LNCAP (cell line): ENCODE data around the gene DGKQ.

ENCODE experiments used
- TF ChIP-seq, protein P1 (sequence below): fragments of 450-650 bp; IDR thresholded peaks from 2 replicates; pipeline ENCODE4 v1.5.1; 2017; ENCODE audit warnings: mild to moderate bottlenecking

The DGKQ gene

DNA sequence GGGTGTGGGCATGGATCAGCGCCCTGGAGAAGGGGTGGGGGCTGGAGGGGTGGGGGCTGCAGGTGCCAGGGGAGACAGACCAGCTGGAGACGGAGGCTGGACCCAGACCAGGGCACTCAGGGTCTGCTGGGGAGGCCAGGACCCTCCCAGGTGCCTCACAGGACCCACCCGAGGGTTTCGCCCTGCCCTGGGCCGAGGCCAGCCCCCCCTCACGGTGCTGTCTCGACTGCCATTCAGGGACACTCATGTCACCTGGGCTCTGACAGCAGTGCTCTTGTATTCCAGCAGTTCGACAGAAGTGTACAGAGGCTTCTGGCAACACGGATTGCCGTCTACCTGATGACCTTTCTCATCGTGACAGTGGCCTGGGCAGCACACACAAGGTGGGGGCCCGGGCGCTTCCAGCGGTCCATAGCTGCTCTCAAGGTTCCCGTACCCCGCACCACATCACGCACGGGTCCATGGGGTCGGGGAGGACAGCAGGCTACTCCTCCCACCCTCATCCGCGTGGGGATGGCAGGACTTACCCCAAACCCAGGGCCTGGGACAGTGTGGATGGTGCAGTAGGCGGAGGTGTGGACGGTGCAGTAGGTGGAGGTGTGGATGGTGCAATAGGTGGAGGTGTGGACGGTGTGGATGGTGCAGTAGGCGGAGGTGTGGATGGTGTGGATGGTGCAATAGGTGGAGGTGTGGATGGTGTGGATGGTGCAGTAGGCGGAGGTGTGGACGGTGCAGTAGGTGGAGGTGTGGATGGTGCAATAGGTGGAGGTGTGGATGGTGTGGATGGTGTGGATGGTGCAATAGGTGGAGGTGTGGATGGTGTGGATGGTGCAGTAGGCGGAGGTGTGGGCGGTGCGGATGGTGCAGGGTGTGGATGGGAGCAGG lies 23.0 kb downstream of the DGKQ start:
- TF ChIP-seq, protein P1, sequence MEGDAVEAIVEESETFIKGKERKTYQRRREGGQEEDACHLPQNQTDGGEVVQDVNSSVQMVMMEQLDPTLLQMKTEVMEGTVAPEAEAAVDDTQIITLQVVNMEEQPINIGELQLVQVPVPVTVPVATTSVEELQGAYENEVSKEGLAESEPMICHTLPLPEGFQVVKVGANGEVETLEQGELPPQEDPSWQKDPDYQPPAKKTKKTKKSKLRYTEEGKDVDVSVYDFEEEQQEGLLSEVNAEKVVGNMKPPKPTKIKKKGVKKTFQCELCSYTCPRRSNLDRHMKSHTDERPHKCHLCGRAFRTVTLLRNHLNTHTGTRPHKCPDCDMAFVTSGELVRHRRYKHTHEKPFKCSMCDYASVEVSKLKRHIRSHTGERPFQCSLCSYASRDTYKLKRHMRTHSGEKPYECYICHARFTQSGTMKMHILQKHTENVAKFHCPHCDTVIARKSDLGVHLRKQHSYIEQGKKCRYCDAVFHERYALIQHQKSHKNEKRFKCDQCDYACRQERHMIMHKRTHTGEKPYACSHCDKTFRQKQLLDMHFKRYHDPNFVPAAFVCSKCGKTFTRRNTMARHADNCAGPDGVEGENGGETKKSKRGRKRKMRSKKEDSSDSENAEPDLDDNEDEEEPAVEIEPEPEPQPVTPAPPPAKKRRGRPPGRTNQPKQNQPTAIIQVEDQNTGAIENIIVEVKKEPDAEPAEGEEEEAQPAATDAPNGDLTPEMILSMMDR: no peak

DNA sequence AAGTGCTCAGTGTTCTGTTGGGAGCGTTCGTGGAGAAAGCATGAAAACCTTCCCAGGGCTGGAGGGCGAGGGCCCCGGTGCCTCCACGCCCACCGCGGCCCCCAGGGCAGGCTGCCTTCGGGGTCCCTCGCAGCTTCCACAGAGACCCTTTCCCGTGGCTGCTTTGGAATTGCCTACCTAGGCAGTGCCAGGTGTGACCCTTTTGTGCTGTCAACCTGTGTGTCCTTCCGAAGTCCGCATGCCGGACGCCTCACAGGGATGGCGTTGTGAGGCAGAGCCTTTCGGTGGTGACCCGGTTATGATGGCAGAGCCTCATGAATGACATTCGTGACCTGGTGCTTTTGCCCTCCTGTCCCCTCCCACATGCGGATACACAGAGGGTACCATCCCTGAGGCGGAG lies 23.7 kb downstream of the DGKQ start:
- TF ChIP-seq, protein P1: no peak

DNA sequence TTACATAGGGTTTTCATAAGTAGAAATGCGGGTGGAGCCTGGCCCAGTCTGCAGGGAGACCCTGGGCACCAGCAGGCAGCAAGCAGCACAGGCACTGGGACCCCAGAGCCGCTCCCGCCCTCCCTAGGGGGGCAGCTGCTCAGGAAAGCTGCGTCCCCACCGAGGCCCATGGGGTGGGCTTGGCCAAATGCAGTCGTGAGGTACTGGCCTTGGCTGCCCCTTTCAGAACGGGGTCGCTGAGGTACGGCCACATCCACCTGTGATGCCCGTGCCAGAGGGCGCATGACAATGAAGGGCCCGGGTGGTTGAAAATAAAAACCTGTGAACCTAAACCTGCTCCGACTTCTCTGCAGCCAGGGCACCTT lies 24.5 kb downstream of the DGKQ start:
- TF ChIP-seq, protein P1: no peak

DNA sequence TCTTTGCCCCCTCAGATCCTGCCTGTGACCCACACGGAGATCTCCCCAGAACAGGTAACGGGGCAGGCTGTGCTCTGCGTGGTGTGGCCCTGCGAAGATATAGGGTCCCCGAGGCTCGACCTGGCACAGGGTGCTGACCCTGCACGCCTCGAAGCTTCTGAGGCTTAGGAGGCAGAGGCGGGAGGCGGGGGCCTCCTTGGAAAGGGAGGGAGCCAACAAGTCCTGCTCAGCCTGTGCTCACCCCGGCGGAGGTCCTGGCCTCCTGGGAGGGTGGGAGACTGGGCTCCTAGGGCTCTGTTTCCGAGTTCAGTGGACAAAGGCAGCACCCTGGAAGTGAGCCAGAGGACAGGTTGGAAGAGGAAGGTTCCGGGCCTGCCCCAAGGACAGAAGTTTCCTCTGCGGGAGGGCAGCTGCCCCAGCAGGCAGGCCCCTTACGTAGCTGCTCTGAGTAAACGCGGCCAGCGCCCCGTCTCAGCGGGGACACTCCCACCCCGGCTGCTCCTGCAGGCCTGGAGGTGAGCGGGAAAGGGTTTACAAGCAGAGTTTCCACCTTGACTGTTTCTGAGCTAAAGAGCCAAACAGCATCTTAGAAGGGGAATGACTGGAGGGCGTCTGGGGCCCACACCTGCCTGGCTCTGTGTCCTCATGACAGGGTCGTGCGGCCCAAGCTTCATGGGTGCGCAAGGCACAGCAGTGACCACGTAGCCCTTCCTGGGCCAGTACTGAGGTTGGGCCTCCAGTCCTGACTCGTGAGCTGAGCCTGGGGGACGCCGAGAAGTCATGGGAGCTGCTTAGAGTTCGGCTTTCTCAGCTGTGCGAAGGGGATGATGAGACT lies 25.1 kb downstream of the DGKQ start:
- TF ChIP-seq, protein P1: no peak

DNA sequence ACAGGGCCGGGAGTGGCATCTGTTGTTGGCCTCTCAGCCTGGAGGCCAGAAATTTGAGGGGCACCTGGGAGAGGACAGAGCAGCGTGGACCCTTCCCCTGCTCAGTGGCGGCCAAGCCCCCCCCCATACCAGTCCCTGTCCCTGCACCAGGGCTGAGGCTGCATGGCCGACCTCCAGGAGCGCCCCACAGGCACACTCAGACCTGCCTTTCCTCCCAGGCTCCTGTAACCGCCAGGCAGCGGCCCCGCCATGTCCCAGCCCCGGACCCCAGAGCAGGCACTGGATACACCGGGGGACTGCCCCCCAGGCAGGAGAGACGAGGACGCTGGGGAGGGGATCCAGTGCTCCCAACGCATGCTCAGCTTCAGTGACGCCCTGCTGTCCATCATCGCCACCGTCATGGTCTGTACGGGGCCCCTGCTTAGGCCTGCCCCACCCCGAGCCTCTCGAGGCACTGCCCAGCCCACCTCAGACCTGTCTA lies 25.8 kb downstream of the DGKQ start:
- TF ChIP-seq, protein P1: no peak

DNA sequence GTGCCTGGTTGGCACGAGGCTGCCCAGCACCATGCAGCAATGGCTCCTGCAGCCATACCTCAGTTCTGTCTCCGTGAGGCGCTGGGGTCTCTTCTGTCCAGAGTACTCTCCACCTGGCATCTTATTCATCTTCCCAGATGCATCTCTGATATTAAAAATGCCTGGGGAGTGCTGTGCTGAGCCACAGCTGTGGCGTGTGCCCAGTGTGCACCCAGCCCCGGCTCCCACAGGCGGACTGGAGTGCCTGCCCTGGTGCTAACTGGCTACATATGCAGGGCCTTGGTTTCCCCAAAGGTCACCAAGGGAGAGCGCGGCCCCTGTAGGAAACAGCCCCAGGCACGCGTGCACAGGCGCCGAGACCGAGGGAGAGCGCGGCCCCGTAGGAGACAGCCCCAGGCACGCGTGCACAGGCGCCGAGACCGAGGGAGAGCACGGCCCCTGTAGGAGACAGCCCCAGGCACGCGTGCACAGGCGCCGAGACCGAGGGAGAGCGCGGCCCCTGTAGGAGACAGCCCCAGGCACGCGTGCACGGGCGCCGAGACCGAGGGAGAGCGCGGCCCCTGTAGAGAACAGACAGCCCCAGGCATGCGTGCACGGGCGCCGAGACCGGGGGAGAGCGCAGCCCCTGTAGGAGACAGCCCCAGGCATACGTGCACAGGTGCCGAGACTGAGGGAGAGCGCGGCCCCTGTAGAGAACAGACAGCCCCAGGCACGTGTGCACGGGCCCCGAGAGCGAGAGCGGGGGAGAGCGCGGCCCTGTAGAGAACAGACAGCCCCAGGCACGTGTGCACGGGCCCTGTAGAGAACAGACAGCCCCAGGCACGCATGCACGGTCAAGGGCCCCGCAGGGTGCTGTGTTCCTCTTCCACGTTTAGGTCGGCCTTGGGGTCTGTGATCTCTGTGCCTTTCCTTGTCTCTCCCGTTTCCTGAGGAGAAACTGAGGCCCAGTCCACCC lies 26.6 kb downstream of the DGKQ start:
- TF ChIP-seq, protein P1: no peak

DNA sequence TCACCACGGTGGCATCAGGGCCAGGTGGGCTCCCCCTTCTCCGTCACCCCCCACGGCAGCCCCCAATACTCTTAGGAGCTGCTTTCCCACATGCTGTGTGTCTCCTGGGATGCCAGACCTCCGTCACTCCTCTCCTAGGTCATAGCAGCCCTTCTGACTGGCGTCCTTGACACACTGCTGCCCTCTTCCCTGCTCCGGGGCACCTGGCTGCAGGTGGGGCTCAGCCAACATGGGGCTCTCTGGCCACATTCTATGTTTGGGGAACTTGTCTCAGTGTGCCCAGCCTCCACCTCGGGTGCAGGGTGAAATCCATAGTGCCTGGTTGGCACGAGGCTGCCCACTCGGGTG lies 27.3 kb downstream of the DGKQ start:
- TF ChIP-seq, protein P1: no peak
